GM12874 (cell line): ENCODE results near the gene SHC2.

Experiments used
- CTCF ChIP-seq: IDR thresholded peaks from 2 replicates; pipeline ENCODE4 v1.5.1; 2011; ENCODE audit warnings: low read depth, mild to moderate bottlenecking, control low read depth, low read length, moderate library complexity; ENCODE audit not compliant: insufficient read depth

Gene SHC2

GRCh38 chr19:374183-374885 is 86.5 kb downstream of the SHC2 start:
- TF ChIP-seq CTCF, result no peak

GRCh38 chr19:373391-374182 is 87.2 kb downstream of the SHC2 start:
- TF ChIP-seq CTCF, result no peak

- no peak for TF ChIP-seq CTCF
These were observed 88.4 kb downstream of the SHC2 start for GRCh38 chr19:372306-372890.

GRCh38 chr19:371501-372168 is 89.2 kb downstream of the SHC2 start:
- no peak for TF ChIP-seq CTCF

GRCh38 chr19:370641-371330 is 90.0 kb downstream of the SHC2 start:
- no peak for TF ChIP-seq CTCF

- no peak for TF ChIP-seq CTCF
These were observed 91.0 kb downstream of the SHC2 start for GRCh38 chr19:369876-370275.

- TF ChIP-seq CTCF, result no peak
These were observed 91.6 kb downstream of the SHC2 start for GRCh38 chr19:369256-369655.
